Measurements from ENCODE around the gene SYK.
"Not testable (repeated sequence)": the region's sequence is repeated elsewhere in the genome, so short reads cannot be mapped to it uniquely, and the experiment has no call there.

Gene SYK

GRCh38 chr9:90815183-90815943 is 13.7 kb downstream of the SYK start:
- DNase-seq (ENCODE audit: low read depth): no peak
- TF ChIP-seq CTCF (conservative IDR thresholded peaks at IDR 0.05; ENCODE audit: low read length): no peak
- no peak overlapping the region for H3K4me3 ChIP-seq (ENCODE audit: low read length)

GRCh38 chr9:90815944-90816357 is 14.3 kb downstream of the SYK start:
- TF ChIP-seq CTCF (conservative IDR thresholded peaks at IDR 0.05; ENCODE audit: low read length): no peak
- no peak overlapping the region for H3K4me3 ChIP-seq (ENCODE audit: low read length)
- no peak for DNase-seq (ENCODE audit: low read depth)

- H3K4me3 ChIP-seq (ENCODE audit: low read length): no peak overlapping the region
- no peak for DNase-seq (ENCODE audit: low read depth)
- no peak for TF ChIP-seq CTCF (conservative IDR thresholded peaks at IDR 0.05; ENCODE audit: low read length)
These were observed 15.1 kb downstream of the SYK start for GRCh38 chr9:90816690-90817089.

GRCh38 chr9:90818279-90818678 is 16.7 kb downstream of the SYK start:
- H3K4me3 ChIP-seq (ENCODE audit: low read length): no peak overlapping the region
- TF ChIP-seq CTCF (conservative IDR thresholded peaks at IDR 0.05; ENCODE audit: low read length): no peak
- no peak for DNase-seq (ENCODE audit: low read depth)

- not testable (repeated sequence) for DNase-seq (ENCODE audit: low read depth); H3K4me3 ChIP-seq (ENCODE audit: low read length)
These were observed 18.8 kb downstream of the SYK start for GRCh38 chr9:90820406-90820805.

- not testable (repeated sequence) for H3K4me3 ChIP-seq (ENCODE audit: low read length); DNase-seq (ENCODE audit: low read depth)
These were observed 19.6 kb downstream of the SYK start for GRCh38 chr9:90821236-90821635.

- DNase-seq (ENCODE audit: low read depth): no peak
- H3K4me3 ChIP-seq (ENCODE audit: low read length): no peak overlapping the region
These were observed 20.1 kb downstream of the SYK start for GRCh38 chr9:90821697-90822096.

More at GRCh38 chr9:90821697-90822096, 20.1 kb downstream of the SYK start:
- TF ChIP-seq CTCF (conservative IDR thresholded peaks at IDR 0.05; ENCODE audit: low read length): no peak

Data from AG10803 (cell line).